GM12878 (cell line): ENCODE results near the gene ATF3. TPM values are rescaled to one million over a fixed set of nuclear protein-coding genes. Genes with fewer than 3 reads are reported as not detected.

ENCODE experiments used
- ATAC-seq: fragments of 200-7000 bp; cut with Tn5 transposase; 3 replicates; pipeline ENCODE4 v1.9.1; 2020; ENCODE audit warnings: mild to moderate bottlenecking, moderate library complexity
- BruUV-seq: library from RNA; stranded (reverse); fragments of 400-500 nt; replicated peaks from 2 replicates; lab custom pipeline; 2021; lab: Mats Ljungman, UMichigan
- CTCF ChIA-PET: fragments of 300-600 bp; sonication (Branson Sonifier 250); formaldehyde crosslinking; extraction: SDS; loops from one replicate; lab custom pipeline; 2021; ENCODE audit warnings: inconsistent platforms; lab: Yijun Ruan, JAX
- POLR2A ChIA-PET: fragments of 350-600 bp; formaldehyde crosslinking; extraction: SDS; loops from one replicate; lab custom pipeline; 2021; ENCODE audit warnings: inconsistent platforms; lab: Charles Lee
- RAD21 ChIA-PET: fragments of 300-600 bp; sonication (Branson Sonifier 250); formaldehyde crosslinking; loops from one replicate; lab custom pipeline; 2023; ENCODE audit warnings: antibody characterized with exemption; ENCODE audit not compliant: unreplicated experiment; lab: Charles Lee
- SMC1A ChIA-PET: fragments of 300-600 bp; sonication (Branson Sonifier 250); formaldehyde crosslinking; loops from one replicate; lab custom pipeline; 2023; ENCODE audit not compliant: unreplicated experiment, uncharacterized antibody; lab: Charles Lee
- DNase-seq: peaks from one replicate; pipeline ENCODE4 v3.0.0-alpha.2; 2011; ENCODE audit warnings: low read depth, low spot score
- FAIRE-seq: peaks from 3 replicates; lab custom pipeline; 2011; peaks lifted over from hg19 to GRCh38; lab: Jason Lieb, UNC
- H2AFZ ChIP-seq: 2 replicates; pipeline ENCODE4 v1.6.0; 2011; ENCODE audit warnings: low read depth, low read length, control low read depth; ENCODE audit not compliant: control insufficient read depth
- H3K27ac ChIP-seq: 2 replicates; pipeline ENCODE4 v1.5.1; 2011; ENCODE audit warnings: control low read depth; ENCODE audit not compliant: control insufficient read depth, insufficient read depth
- H3K27me3 ChIP-seq, 2 experiments: replicated peaks in 1 of 2; 2 replicates each; pipeline versions ENCODE4 v1.6.0 to v1.6.1; 2011; ENCODE audit warnings: low read length in 1 of 2; ENCODE audit not compliant: control insufficient read depth in 2 of 2, insufficient read depth in 2 of 2
- H3K36me3 ChIP-seq, 2 experiments: 2 replicates each; pipeline ENCODE4 v1.5.1; 2011; ENCODE audit warnings: low read length in 1 of 2; ENCODE audit not compliant: control insufficient read depth in 2 of 2, insufficient read depth in 2 of 2
- H3K4me1 ChIP-seq: 2 replicates; pipeline ENCODE4 v1.6.1; 2011; ENCODE audit warnings: mild to moderate bottlenecking, low read length, moderate library complexity, mixed read lengths; ENCODE audit not compliant: control insufficient read depth, insufficient read depth
- H3K4me2 ChIP-seq: 2 replicates; pipeline ENCODE4 v1.6.0; 2011; ENCODE audit warnings: control low read depth; ENCODE audit not compliant: control insufficient read depth, insufficient read depth
- H3K4me3 ChIP-seq: fragments of 200-600 bp; sonication (generic); 2 replicates; pipeline ENCODE4 v1.5.1; 2016
- H3K79me2 ChIP-seq: 2 replicates; pipeline ENCODE4 v1.6.0; 2011; ENCODE audit warnings: low read length; ENCODE audit not compliant: control insufficient read depth, insufficient read depth
- H3K9ac ChIP-seq: 2 replicates; pipeline ENCODE4 v1.8.0; 2011; ENCODE audit warnings: low read length, control low read depth, mixed read lengths; ENCODE audit not compliant: control insufficient read depth, insufficient read depth
- H3K9me3 ChIP-seq: replicated peaks from 3 replicates; pipeline ENCODE4 v1.5.1; 2011; ENCODE audit warnings: mild to moderate bottlenecking, low read length; ENCODE audit not compliant: control insufficient read depth, insufficient read depth
- H4K20me1 ChIP-seq: 2 replicates; pipeline ENCODE4 v1.6.0; 2011; ENCODE audit not compliant: control insufficient read depth, insufficient read depth
- CREB1 ChIP-seq: IDR thresholded peaks from 2 replicates; pipeline ENCODE4 v1.6.1; 2012; ENCODE audit warnings: low read depth, mild to moderate bottlenecking, inconsistent platforms
- E4F1 ChIP-seq: fragments of 450-650 bp; IDR thresholded peaks from 2 replicates; pipeline ENCODE4 v1.6.1; 2018; ENCODE audit warnings: borderline replicate concordance, mild to moderate bottlenecking; ENCODE audit not compliant: partially characterized antibody
- GABPA ChIP-seq: IDR thresholded peaks from 2 replicates; pipeline ENCODE4 v1.6.1; 2014; ENCODE audit warnings: antibody characterized with exemption, low read depth, mild to moderate bottlenecking, inconsistent platforms
- MEF2B ChIP-seq: fragments of 450-650 bp; IDR thresholded peaks from 2 replicates; pipeline ENCODE4 v1.6.1; 2018; ENCODE audit warnings: mild to moderate bottlenecking, moderate library complexity; ENCODE audit not compliant: partially characterized antibody, poor library complexity, severe bottlenecking
- ZNF217 ChIP-seq: fragments of 450-650 bp; IDR thresholded peaks from 2 replicates; pipeline ENCODE4 v1.6.1; 2017; ENCODE audit warnings: antibody characterized with exemption, mild to moderate bottlenecking
- WGBS: methylation state at CpG from one replicate; pipeline ENCODE4 v1.1.6; 2016; ENCODE audit warnings: low lambda C conversion rate; ENCODE audit not compliant: insufficient replicate concordance, insufficient coverage; ENCODE audit errors: missing lambda C conversion rate; 5-methylcytosine and 5-hydroxymethylcytosine counted together
- in situ Hi-C: fragments of 300-500 bp; cut with MboI; formaldehyde crosslinking; loops from 9 replicates; pipeline ENCODE4 v1.14.3; 2018; ENCODE audit warnings: mixed read lengths
- intact Hi-C: fragments of 100-400 bp; cut with micrococcal nuclease; formaldehyde crosslinking; loops from one replicate; pipeline ENCODE4 v1.14.2; 2022; ENCODE audit not compliant: unreplicated experiment
- polyA plus RNA-seq, 11 experiments: library from polyadenylated mRNA; depleted of rRNA in 4 of 11; unstranded in 6 of 11; stranded (reverse) in 5 of 11; fragments of >200 nt; fragmentation: Nextera tagmentation in 4 of 11; fragmentation: Illumina TruSeq in 1 of 11; extraction: Ambion mirVana in 4 of 11; extraction: Trizol in 1 of 11; gene quantifications; 1 replicate in 1 of 11; 2 replicates in 10 of 11; pipeline versions ENCODE4 v1.2.1 to v1.2.3, GENCODE V29; 2011 to 2016; ENCODE audit warnings: inconsistent platforms in 2 of 11, missing spikeins in 2 of 11, low read depth in 1 of 11
- total RNA-seq, 4 experiments: library from RNA; depleted of rRNA in 3 of 4; stranded (reverse); fragments of >200 nt in 3 of 4; fragmentation: Illumina TruSeq in 1 of 4; extraction: Trizol in 1 of 4; gene quantifications; 2 replicates each; pipeline versions ENCODE4 v1.2.1 to v1.2.3, GENCODE V29; 2013 to 2021

The ATF3 gene
- total and polyA plus RNA-seq, 10 of the 15 experiments (the other 5 are each of a cell fraction or from before 2014, with no cell fraction given), result 3.0 to 13.9 (median 8.3) TPM

GRCh38 chr1:212582291-212582690 is 26.3 kb upstream of the ATF3 start (continued):
- TF ChIP-seq E4F1, result no peak
- no peak for TF ChIP-seq GABPA
- no peak for TF ChIP-seq CREB1
- no peak for TF ChIP-seq ZNF217

- Histone ChIP-seq H3K4me3 (no peak overlapping the region), H3K27me3 (no peaks in the 10 kb centered on the region), H3K4me1 (peaks cover 15% of the 10 kb centered on the region), H3K36me3 (no peaks in the 10 kb centered on the region), H3K4me2 (no peak overlapping the region), H3K9ac (no peak overlapping the region), H3K79me2 (no peaks in the 10 kb centered on the region), H4K20me1 (no peaks in the 10 kb centered on the region), H3K9me3 (no peaks in the 10 kb centered on the region), H2AFZ (no peak overlapping the region), H3K27ac (no peak overlapping the region)
- intact Hi-C loops, result no loop called here
- TF ChIP-seq MEF2B, result no peak
- ChIA-PET SMC1A (interaction anchor here (0.9 to 3.3 kb wide), 10 partner anchors 11 to 106 kb away, joined by 3 to 22 read pairs (median 5); partner anchors contain the start of gene ATF3), POLR2A (interaction anchor here (1.2 to 2.8 kb wide), 2 partner anchors 14 to 16 kb away, joined by 6 to 12 read pairs; no protein-coding TSS in a partner anchor), RAD21 (interaction anchor here (1.3 to 2.4 kb wide), 5 partner anchors 11 to 106 kb away, joined by 3 to 6 read pairs (median 5); no protein-coding TSS in a partner anchor), CTCF (interaction anchor here (0.6 to 2.8 kb wide), 4 partner anchors 11 to 105 kb away, joined by 3 to 9 read pairs (median 5); no protein-coding TSS in a partner anchor)
- BruUV-seq, result no TSS peak
- ATAC-seq (no peak), DNase-seq (no peak), FAIRE-seq (no peak)
- in situ Hi-C loops, result no loop called here
- 93% methylated on average over 7 of the region's 7 CpGs for WGBS
These were observed 25.5 kb upstream of the ATF3 start for GRCh38 chr1:212582808-212583615.
